GM18519 (cell line): Measurements from ENCODE around the gene LYRM4.

Source experiments
- ATAC-seq: cut with Tn5 transposase; IDR thresholded peaks from one replicate; pipeline ENCODE4 v1.9.1; 2021; ENCODE audit warnings: mild to moderate bottlenecking, moderate library complexity; ENCODE audit not compliant: unreplicated experiment, low FRiP score

LYRM4 gene

DNA sequence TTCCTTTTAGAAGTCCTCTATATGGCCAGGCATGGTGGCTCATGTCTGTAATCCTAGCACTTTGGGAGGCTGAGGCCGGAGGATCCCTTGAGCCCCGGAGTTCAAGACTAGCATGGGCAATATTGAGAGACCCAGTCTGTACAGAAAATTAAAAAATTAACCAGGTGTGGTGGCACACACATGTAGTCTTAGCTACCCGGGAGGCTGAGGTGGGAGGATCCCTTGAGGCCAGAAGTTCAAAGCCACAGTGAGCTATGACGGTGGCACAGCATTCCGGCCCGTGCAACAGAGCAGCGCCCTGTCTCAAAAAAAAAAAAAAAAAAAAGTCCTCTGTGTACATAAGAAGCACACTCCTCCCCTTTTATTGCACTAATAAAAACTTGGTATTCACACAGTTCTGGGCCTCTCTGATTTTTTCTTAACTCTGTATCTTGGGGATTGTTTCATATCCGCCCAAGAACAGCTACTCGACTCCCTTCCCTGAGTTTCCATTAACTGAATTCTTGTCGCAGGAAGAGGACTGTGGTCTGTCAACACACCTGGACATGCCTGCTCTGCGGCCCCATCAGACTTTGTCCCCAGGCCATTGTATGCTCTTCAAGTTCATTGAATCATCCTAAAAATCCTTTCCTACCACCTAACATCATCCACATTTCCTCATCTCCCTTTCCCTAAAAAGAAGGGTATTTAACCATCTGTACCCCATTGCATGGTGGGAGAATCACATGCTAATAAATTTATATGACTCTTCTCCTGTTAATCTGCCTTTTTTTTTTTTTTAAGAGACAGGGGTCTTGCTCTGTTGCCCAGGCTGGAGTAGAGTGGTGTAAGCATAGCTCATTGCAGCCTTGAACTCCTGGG is 201.5 kb downstream of the LYRM4 start:
- no peak for ATAC-seq
